GM19025 (cell line): ENCODE results near the gene MON1A.
"Not testable (repeated sequence)": the region's sequence is repeated elsewhere in the genome, so short reads cannot be mapped to it uniquely, and the experiment has no call there.

Experiments used
- ATAC-seq: cut with Tn5 transposase; IDR thresholded peaks from one replicate; pipeline ENCODE4 v1.9.1; 2021; ENCODE audit warnings: mild to moderate bottlenecking, low read depth, moderate library complexity; ENCODE audit not compliant: unreplicated experiment

The MON1A gene

GRCh38 chr3:49929291-49930167 is at the start of gene MON1A:
MON1A (minus strand) TSS chr3:49929811; CDS start chr3:49913346, 16,465 bp downstream.
- ATAC-seq = peak; percentile 88

- ATAC-seq = no peak
Observed at GRCh38 chr3:49976942-49977341, 47.3 kb upstream of the MON1A start.

GRCh38 chr3:49972656-49973055 is 43.0 kb upstream of the MON1A start:
- no peak for ATAC-seq

GRCh38 chr3:49968346-49968745 is 38.7 kb upstream of the MON1A start:
- ATAC-seq = no peak

- no peak for ATAC-seq
Observed at GRCh38 chr3:49967291-49967690, 37.7 kb upstream of the MON1A start.

GRCh38 chr3:49966233-49966942 is 36.8 kb upstream of the MON1A start:
- ATAC-seq = no peak

- ATAC-seq = no peak
Observed at GRCh38 chr3:49955636-49956035, 26.0 kb upstream of the MON1A start.

GRCh38 chr3:49952924-49953323 is 23.3 kb upstream of the MON1A start:
- ATAC-seq = no peak

GRCh38 chr3:49942651-49943050 is 13.0 kb upstream of the MON1A start:
- ATAC-seq = no peak

- ATAC-seq = no peak
Observed at GRCh38 chr3:49940667-49941249, 11.1 kb upstream of the MON1A start.

GRCh38 chr3:49939858-49940666 is 10.5 kb upstream of the MON1A start, which contains the start of gene RBM6:
RBM6 (plus strand) TSS chr3:49940150; CDS start chr3:49962642, 22,492 bp downstream.
- peak; percentile 90 for ATAC-seq

GRCh38 chr3:49937090-49937489 is 7.5 kb upstream of the MON1A start:
- ATAC-seq = no peak

- not testable (repeated sequence) for ATAC-seq
Observed at GRCh38 chr3:49932281-49932680, 2.7 kb upstream of the MON1A start.

- ATAC-seq = no peak
Observed at GRCh38 chr3:49930922-49931321, 1.3 kb upstream of the MON1A start.

GRCh38 chr3:49930168-49930690 is 618 bp upstream of the MON1A start:
- no peak for ATAC-seq

GRCh38 chr3:49928481-49929017 is 1.1 kb downstream of the MON1A start:
- ATAC-seq = no peak

GRCh38 chr3:49927798-49928197 is 1.8 kb downstream of the MON1A start:
- no peak for ATAC-seq

- no peak for ATAC-seq
Observed at GRCh38 chr3:49926117-49926728, 3.4 kb downstream of the MON1A start.

- no peak for ATAC-seq
Observed at GRCh38 chr3:49925485-49925884, 4.1 kb downstream of the MON1A start.
